Measurements from ENCODE around the gene PEX26. TPM values are rescaled to one million over a fixed set of nuclear protein-coding genes. Genes with fewer than 3 reads are reported as not detected.

Gene PEX26
- total RNA-seq, 1 experiment from 2014 or later, result 47.1 TPM

GRCh38 chr22:18091478-18091877, 13.7 kb downstream of the PEX26 start:
- Mint-ChIP-seq H3K4me1 (ENCODE audit: insufficient read depth, unreplicated experiment) (peaks cover 14% of the 10 kb centered on the region), H3K27me3 (ENCODE audit: insufficient read depth, unreplicated experiment) (no peaks in the 10 kb centered on the region), H3K4me3 (ENCODE audit: unreplicated experiment) (peak overlapping the region; percentile 75), H3K27ac (ENCODE audit: low read depth, unreplicated experiment) (peak overlapping the region; percentile 97), H3K36me3 (ENCODE audit: insufficient read depth, unreplicated experiment) (peaks cover 38% of the 10 kb centered on the region), H3K9me3 (ENCODE audit: unreplicated experiment) (no peaks in the 10 kb centered on the region)
- no TSS peak for BruUV-seq (replicated peaks)
- TF ChIP-seq CTCF (IDR thresholded peaks at IDR 0.05; ENCODE audit: unreplicated experiment), result no peak
- intact Hi-C loops (cut with micrococcal nuclease), result no loop called here
- DNase-seq (ENCODE audit: unreplicated experiment), result no peak
- ChIA-PET POLR2A (interaction anchor here (0.6 to 7.8 kb wide), 4 partner anchors 13 to 58 kb away, joined by 3 to 70 read pairs (median 4); partner anchors contain the start of gene PEX26), CTCF (interaction anchor here (1.1 to 6.6 kb wide), 5 partner anchors 13 to 350 kb away, joined by 3 to 48 read pairs (median 6); partner anchors contain the start of gene PEX26)

- BruUV-seq (replicated peaks), result no TSS peak
- H3K4me3 Mint-ChIP-seq (ENCODE audit: unreplicated experiment), result peak overlapping the region; percentile 75
- no peaks in the 10 kb centered on the region for H3K9me3 Mint-ChIP-seq (ENCODE audit: unreplicated experiment)
- no peak for TF ChIP-seq CTCF (IDR thresholded peaks at IDR 0.05; ENCODE audit: unreplicated experiment)
- intact Hi-C loops (cut with micrococcal nuclease), result loop anchor here (1.0 kb wide), 1 partner anchor 262 kb away; no protein-coding TSS in a partner anchor
- H3K27me3 Mint-ChIP-seq (ENCODE audit: insufficient read depth, unreplicated experiment), result no peaks in the 10 kb centered on the region
- POLR2A ChIA-PET, result interaction anchor here (0.6 to 7.8 kb wide), 5 partner anchors 14 to 59 kb away, joined by 3 to 70 read pairs (median 3); partner anchors contain the start of gene PEX26
- H3K4me1 Mint-ChIP-seq (ENCODE audit: insufficient read depth, unreplicated experiment), result peaks cover 14% of the 10 kb centered on the region
- peaks cover 32% of the 10 kb centered on the region for H3K36me3 Mint-ChIP-seq (ENCODE audit: insufficient read depth, unreplicated experiment)
- CTCF ChIA-PET, result interaction anchor here (0.6 to 6.6 kb wide), 9 partner anchors 12 to 1554 kb away, joined by 3 to 48 read pairs (median 3); partner anchors contain the start of gene PEX26
- peak overlapping the region; percentile 97 for H3K27ac Mint-ChIP-seq (ENCODE audit: low read depth, unreplicated experiment)
- DNase-seq (ENCODE audit: unreplicated experiment), result peak; percentile 76
These were observed 14.2 kb downstream of the PEX26 start for GRCh38 chr22:18091916-18092526.

GRCh38 chr22:18093661-18094060, 15.9 kb downstream of the PEX26 start:
- Mint-ChIP-seq H3K27ac (ENCODE audit: low read depth, unreplicated experiment) (no peak overlapping the region), H3K36me3 (ENCODE audit: insufficient read depth, unreplicated experiment) (peaks cover 19% of the 10 kb centered on the region), H3K4me3 (ENCODE audit: unreplicated experiment) (no peak overlapping the region), H3K4me1 (ENCODE audit: insufficient read depth, unreplicated experiment) (peaks cover 14% of the 10 kb centered on the region), H3K9me3 (ENCODE audit: unreplicated experiment) (no peaks in the 10 kb centered on the region), H3K27me3 (ENCODE audit: insufficient read depth, unreplicated experiment) (no peaks in the 10 kb centered on the region)
- BruUV-seq (replicated peaks), result no TSS peak
- POLR2A ChIA-PET, result interaction anchor here (7.8 kb wide), 1 partner anchor 16 kb away, joined by 70 read pairs; the partner anchor contains the start of gene PEX26
- no peak for DNase-seq (ENCODE audit: unreplicated experiment)
- intact Hi-C loops (cut with micrococcal nuclease), result no loop called here
- no peak for TF ChIP-seq CTCF (IDR thresholded peaks at IDR 0.05; ENCODE audit: unreplicated experiment)
- CTCF ChIA-PET, result interaction anchor here (0.6 to 1.3 kb wide), 2 partner anchors 263 to 541 kb away, joined by 3 to 4 read pairs; no protein-coding TSS in a partner anchor

GRCh38 chr22:18095101-18095805, 17.5 kb downstream of the PEX26 start:
- intact Hi-C loops (cut with micrococcal nuclease), result no loop called here

More at GRCh38 chr22:18095101-18095805, 17.5 kb downstream of the PEX26 start:
- Mint-ChIP-seq H3K27me3 (ENCODE audit: insufficient read depth, unreplicated experiment) (no peaks in the 10 kb centered on the region), H3K9me3 (ENCODE audit: unreplicated experiment) (no peaks in the 10 kb centered on the region), H3K4me1 (ENCODE audit: insufficient read depth, unreplicated experiment) (peaks cover 14% of the 10 kb centered on the region), H3K4me3 (ENCODE audit: unreplicated experiment) (no peak overlapping the region), H3K27ac (ENCODE audit: low read depth, unreplicated experiment) (no peak overlapping the region), H3K36me3 (ENCODE audit: insufficient read depth, unreplicated experiment) (peaks cover 16% of the 10 kb centered on the region)
- TF ChIP-seq CTCF (IDR thresholded peaks at IDR 0.05; ENCODE audit: unreplicated experiment), result no peak
- no TSS peak for BruUV-seq (replicated peaks)
- CTCF ChIA-PET, result interaction anchor here (0.6 to 1.3 kb wide), 5 partner anchors 17 to 265 kb away, joined by 3 to 6 read pairs (median 4); no protein-coding TSS in a partner anchor
- POLR2A ChIA-PET, result interaction anchor here (0.5 kb wide), 1 partner anchor 18 kb away, joined by 3 read pairs; the partner anchor contains the start of gene PEX26
- no peak for DNase-seq (ENCODE audit: unreplicated experiment)

Data from MCF 10A (cell line).